ENCODE measurements around the gene ENOX2.

Gene ENOX2

GRCh38 chrX:130741151-130741550 lies 161.9 kb downstream of the ENOX2 start:
- no peak overlapping the region for H3K9ac ChIP-seq (ENCODE audit: low read depth, low read length)
- peaks cover 14% of the 10 kb centered on the region for H3K4me1 ChIP-seq (ENCODE audit: control insufficient read depth, insufficient read depth, low read length)
- H3K27me3 ChIP-seq (ENCODE audit: control insufficient read depth, insufficient read depth, low read length): peaks cover 5% of the 10 kb centered on the region
- H3K9me3 ChIP-seq (ENCODE audit: control insufficient read depth, insufficient read depth, low read length): no peaks in the 10 kb centered on the region
- no peaks in the 10 kb centered on the region for H3K36me3 ChIP-seq (ENCODE audit: control insufficient read depth, insufficient read depth, low read length)
- H3K4me3 ChIP-seq (ENCODE audit: low read depth, low read length): no peak overlapping the region

GRCh38 chrX:130738638-130739195 lies 164.3 kb downstream of the ENOX2 start:
- Histone ChIP-seq H3K4me1 (ENCODE audit: control insufficient read depth, insufficient read depth, low read length) (peaks cover 18% of the 10 kb centered on the region), H3K36me3 (ENCODE audit: control insufficient read depth, insufficient read depth, low read length) (no peaks in the 10 kb centered on the region), H3K9me3 (ENCODE audit: control insufficient read depth, insufficient read depth, low read length) (no peaks in the 10 kb centered on the region), H3K9ac (ENCODE audit: low read depth, low read length) (no peak overlapping the region), H3K27me3 (ENCODE audit: control insufficient read depth, insufficient read depth, low read length) (peaks cover 5% of the 10 kb centered on the region), H3K4me3 (ENCODE audit: low read depth, low read length) (no peak overlapping the region)

DNA sequence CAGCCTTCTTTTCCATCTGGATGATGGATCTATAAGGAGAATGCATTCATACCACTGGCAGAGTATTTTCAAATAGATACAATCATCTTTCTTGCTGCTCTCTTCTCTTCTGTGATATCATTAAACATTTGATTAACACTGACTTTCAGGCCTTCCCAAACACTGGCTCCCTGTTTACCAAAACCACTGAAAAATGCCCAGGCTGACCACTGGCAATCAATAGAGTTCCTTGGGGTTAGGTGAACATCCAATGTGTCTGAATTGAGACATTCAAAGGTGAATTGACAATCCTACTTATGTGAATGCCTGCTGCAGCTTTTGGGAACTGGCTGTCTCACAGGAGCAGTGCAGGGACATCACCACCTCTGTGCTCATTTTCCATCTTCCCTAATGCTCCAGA lies 168.3 kb downstream of the ENOX2 start:
- Histone ChIP-seq H3K36me3 (ENCODE audit: control insufficient read depth, insufficient read depth, low read length) (no peaks in the 10 kb centered on the region), H3K9me3 (ENCODE audit: control insufficient read depth, insufficient read depth, low read length) (peaks cover 5% of the 10 kb centered on the region), H3K4me1 (ENCODE audit: control insufficient read depth, insufficient read depth, low read length) (peaks cover 18% of the 10 kb centered on the region), H3K9ac (ENCODE audit: low read depth, low read length) (no peak overlapping the region), H3K27me3 (ENCODE audit: control insufficient read depth, insufficient read depth, low read length) (peaks cover 5% of the 10 kb centered on the region), H3K4me3 (ENCODE audit: low read depth, low read length) (no peak overlapping the region)

GRCh38 chrX:130728208-130728607 lies 174.8 kb downstream of the ENOX2 start:
- H3K9me3 ChIP-seq (ENCODE audit: control insufficient read depth, insufficient read depth, low read length): peaks cover 15% of the 10 kb centered on the region
- no peak overlapping the region for H3K4me3 ChIP-seq (ENCODE audit: low read depth, low read length)
- H3K4me1 ChIP-seq (ENCODE audit: control insufficient read depth, insufficient read depth, low read length): no peaks in the 10 kb centered on the region
- no peaks in the 10 kb centered on the region for H3K27me3 ChIP-seq (ENCODE audit: control insufficient read depth, insufficient read depth, low read length)
- H3K9ac ChIP-seq (ENCODE audit: low read depth, low read length): no peak overlapping the region
- no peaks in the 10 kb centered on the region for H3K36me3 ChIP-seq (ENCODE audit: control insufficient read depth, insufficient read depth, low read length)

DNA sequence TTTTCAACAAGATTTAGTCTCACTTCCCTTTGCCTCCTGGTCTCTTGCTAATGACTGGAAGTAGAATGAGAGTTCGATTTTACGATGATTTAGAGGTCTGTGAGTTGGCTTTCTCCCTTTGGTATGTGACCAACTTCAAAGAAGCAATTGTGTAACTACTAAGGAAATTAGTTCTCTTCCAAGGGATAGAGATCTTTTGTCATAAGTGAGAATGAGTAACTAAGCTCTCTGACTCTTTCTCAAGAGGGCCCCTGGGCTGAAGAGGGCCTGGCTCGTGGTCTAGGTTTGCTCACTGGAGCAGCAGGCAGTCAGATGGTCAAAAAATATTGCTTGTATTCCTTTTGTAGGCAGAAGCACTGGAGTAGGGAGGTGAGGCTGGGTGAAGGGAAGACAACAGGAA lies 176.3 kb downstream of the ENOX2 start:
- no peaks in the 10 kb centered on the region for H3K27me3 ChIP-seq (ENCODE audit: control insufficient read depth, insufficient read depth, low read length)
- no peak overlapping the region for H3K9ac ChIP-seq (ENCODE audit: low read depth, low read length)
- H3K4me1 ChIP-seq (ENCODE audit: control insufficient read depth, insufficient read depth, low read length): no peaks in the 10 kb centered on the region
- peaks cover 10% of the 10 kb centered on the region for H3K9me3 ChIP-seq (ENCODE audit: control insufficient read depth, insufficient read depth, low read length)
- H3K36me3 ChIP-seq (ENCODE audit: control insufficient read depth, insufficient read depth, low read length): no peaks in the 10 kb centered on the region
- H3K4me3 ChIP-seq (ENCODE audit: low read depth, low read length): no peak overlapping the region

- no peaks in the 10 kb centered on the region for H3K4me1 ChIP-seq (ENCODE audit: control insufficient read depth, insufficient read depth, low read length)
- H3K9ac ChIP-seq (ENCODE audit: low read depth, low read length): no peak overlapping the region
- no peak overlapping the region for H3K4me3 ChIP-seq (ENCODE audit: low read depth, low read length)
- no peaks in the 10 kb centered on the region for H3K36me3 ChIP-seq (ENCODE audit: control insufficient read depth, insufficient read depth, low read length)
- no peaks in the 10 kb centered on the region for H3K27me3 ChIP-seq (ENCODE audit: control insufficient read depth, insufficient read depth, low read length)
- H3K9me3 ChIP-seq (ENCODE audit: control insufficient read depth, insufficient read depth, low read length): peaks cover 10% of the 10 kb centered on the region
Measured at GRCh38 chrX:130725519-130725918, 177.5 kb downstream of the ENOX2 start.

DNA sequence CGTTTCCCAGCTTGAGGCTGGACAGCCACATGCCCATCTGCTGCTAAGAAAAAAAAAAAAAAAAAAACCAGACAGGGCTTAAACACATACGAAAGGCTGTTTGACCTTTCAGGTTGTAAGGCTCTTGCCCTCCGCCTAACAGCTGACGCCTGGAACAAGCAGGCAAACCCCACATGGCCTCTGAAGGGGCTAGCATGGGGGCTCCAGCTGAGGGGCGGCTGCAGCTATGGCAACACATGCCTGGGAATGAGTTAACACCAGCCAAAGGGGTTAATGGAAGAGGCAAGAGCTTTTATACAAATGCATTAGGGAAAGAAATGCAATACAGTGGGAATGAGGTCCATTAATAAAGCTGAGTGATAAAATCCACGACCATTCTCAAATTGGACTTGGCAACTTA lies 183.6 kb downstream of the ENOX2 start:
- Histone ChIP-seq H3K9me3 (ENCODE audit: control insufficient read depth, insufficient read depth, low read length) (no peaks in the 10 kb centered on the region), H3K36me3 (ENCODE audit: control insufficient read depth, insufficient read depth, low read length) (no peaks in the 10 kb centered on the region), H3K4me1 (ENCODE audit: control insufficient read depth, insufficient read depth, low read length) (peaks cover 21% of the 10 kb centered on the region), H3K9ac (ENCODE audit: low read depth, low read length) (no peak overlapping the region), H3K27me3 (ENCODE audit: control insufficient read depth, insufficient read depth, low read length) (no peaks in the 10 kb centered on the region), H3K4me3 (ENCODE audit: low read depth, low read length) (no peak overlapping the region)

- H3K9ac ChIP-seq (ENCODE audit: low read depth, low read length): no peak overlapping the region
- no peaks in the 10 kb centered on the region for H3K36me3 ChIP-seq (ENCODE audit: control insufficient read depth, insufficient read depth, low read length)
- no peaks in the 10 kb centered on the region for H3K27me3 ChIP-seq (ENCODE audit: control insufficient read depth, insufficient read depth, low read length)
- no peak overlapping the region for H3K4me3 ChIP-seq (ENCODE audit: low read depth, low read length)
- peaks cover 32% of the 10 kb centered on the region for H3K4me1 ChIP-seq (ENCODE audit: control insufficient read depth, insufficient read depth, low read length)
- H3K9me3 ChIP-seq (ENCODE audit: control insufficient read depth, insufficient read depth, low read length): no peaks in the 10 kb centered on the region
Measured at GRCh38 chrX:130718137-130718536, 184.9 kb downstream of the ENOX2 start.

DNA sequence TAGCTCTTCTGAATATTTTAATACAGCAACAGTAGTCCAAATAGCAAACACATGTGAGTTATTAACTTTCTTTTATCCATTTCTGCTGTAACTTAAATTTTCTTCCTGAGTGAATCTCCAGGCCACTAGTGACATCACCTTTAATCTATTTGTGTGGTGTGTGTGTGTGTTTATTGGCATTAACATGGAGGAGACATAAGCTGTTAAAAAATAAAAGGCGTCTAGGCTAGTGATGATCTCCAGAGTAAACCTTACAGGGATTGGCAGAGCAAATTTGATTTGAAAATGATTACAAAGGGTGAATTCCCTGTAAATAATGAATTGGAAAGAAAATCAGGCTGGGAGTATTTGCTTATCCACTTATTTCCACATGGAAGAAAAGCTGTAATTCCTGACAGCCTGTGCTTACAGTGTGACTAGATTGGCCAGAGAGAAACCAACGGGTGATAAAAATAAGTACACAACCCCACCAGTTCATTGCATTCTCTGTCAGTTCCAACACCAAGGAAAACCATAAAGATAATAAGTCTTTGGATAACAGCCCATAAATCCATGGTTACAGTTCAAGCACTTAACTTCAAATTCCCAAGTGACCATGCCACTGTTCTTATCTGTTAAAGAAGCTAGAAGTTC lies 186.1 kb downstream of the ENOX2 start:
- H3K4me3 ChIP-seq (ENCODE audit: low read depth, low read length): no peak overlapping the region
- no peaks in the 10 kb centered on the region for H3K27me3 ChIP-seq (ENCODE audit: control insufficient read depth, insufficient read depth, low read length)
- H3K9me3 ChIP-seq (ENCODE audit: control insufficient read depth, insufficient read depth, low read length): no peaks in the 10 kb centered on the region
- H3K36me3 ChIP-seq (ENCODE audit: control insufficient read depth, insufficient read depth, low read length): no peaks in the 10 kb centered on the region
- peaks cover 34% of the 10 kb centered on the region for H3K4me1 ChIP-seq (ENCODE audit: control insufficient read depth, insufficient read depth, low read length)
- no peak overlapping the region for H3K9ac ChIP-seq (ENCODE audit: low read depth, low read length)

- Histone ChIP-seq H3K9ac (ENCODE audit: low read depth, low read length) (no peak overlapping the region), H3K4me1 (ENCODE audit: control insufficient read depth, insufficient read depth, low read length) (peaks cover 34% of the 10 kb centered on the region), H3K4me3 (ENCODE audit: low read depth, low read length) (no peak overlapping the region), H3K9me3 (ENCODE audit: control insufficient read depth, insufficient read depth, low read length) (no peaks in the 10 kb centered on the region), H3K36me3 (ENCODE audit: control insufficient read depth, insufficient read depth, low read length) (no peaks in the 10 kb centered on the region), H3K27me3 (ENCODE audit: control insufficient read depth, insufficient read depth, low read length) (no peaks in the 10 kb centered on the region)
Measured at GRCh38 chrX:130716346-130716745, 186.7 kb downstream of the ENOX2 start.

DNA sequence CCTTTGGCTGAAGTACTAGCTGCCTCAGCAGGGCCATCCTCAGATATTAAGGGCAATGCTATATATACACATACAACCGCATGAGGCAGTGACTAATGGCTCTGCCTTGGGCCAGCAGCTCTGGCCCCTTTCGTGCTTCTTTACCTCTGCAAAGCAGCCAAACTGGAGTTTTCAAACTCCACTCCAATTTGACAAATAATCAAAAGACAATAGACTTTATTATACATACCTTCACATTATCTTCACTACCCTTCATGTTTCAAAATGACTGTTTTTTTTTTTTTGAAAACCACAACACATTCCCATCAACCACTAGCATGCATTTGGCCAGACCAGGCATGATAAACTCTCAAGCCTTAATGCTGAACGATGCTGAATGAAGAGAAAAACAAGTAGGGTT lies 187.7 kb downstream of the ENOX2 start:
- Histone ChIP-seq H3K9me3 (ENCODE audit: control insufficient read depth, insufficient read depth, low read length) (no peaks in the 10 kb centered on the region), H3K36me3 (ENCODE audit: control insufficient read depth, insufficient read depth, low read length) (no peaks in the 10 kb centered on the region), H3K27me3 (ENCODE audit: control insufficient read depth, insufficient read depth, low read length) (no peaks in the 10 kb centered on the region), H3K4me3 (ENCODE audit: low read depth, low read length) (no peak overlapping the region), H3K9ac (ENCODE audit: low read depth, low read length) (no peak overlapping the region), H3K4me1 (ENCODE audit: control insufficient read depth, insufficient read depth, low read length) (peaks cover 34% of the 10 kb centered on the region)

GRCh38 chrX:130714665-130715064 lies 188.3 kb downstream of the ENOX2 start:
- Histone ChIP-seq H3K9ac (ENCODE audit: low read depth, low read length) (no peak overlapping the region), H3K36me3 (ENCODE audit: control insufficient read depth, insufficient read depth, low read length) (no peaks in the 10 kb centered on the region), H3K27me3 (ENCODE audit: control insufficient read depth, insufficient read depth, low read length) (no peaks in the 10 kb centered on the region), H3K4me1 (ENCODE audit: control insufficient read depth, insufficient read depth, low read length) (peaks cover 34% of the 10 kb centered on the region), H3K9me3 (ENCODE audit: control insufficient read depth, insufficient read depth, low read length) (no peaks in the 10 kb centered on the region), H3K4me3 (ENCODE audit: low read depth, low read length) (no peak overlapping the region)

Data from iPS-15b (cell line).